Neuronal stem cell (in vitro differentiated cells): Measurements from ENCODE around the gene WNT8A.
"Not testable (repeated sequence)": the region's sequence is repeated elsewhere in the genome, so short reads cannot be mapped to it uniquely, and the experiment has no call there.

Source experiments
- DNase-seq: peaks from one replicate; pipeline ENCODE4 v3.0.0-alpha.2; 2013; ENCODE audit warnings: low spot score
- H2AFZ ChIP-seq: one replicate; pipeline ENCODE4 v1.6.1; 2013; ENCODE audit warnings: mild to moderate bottlenecking, low read length, inconsistent platforms
- H2AK5ac ChIP-seq: 2 replicates; pipeline ENCODE4 v1.6.1; 2013; ENCODE audit warnings: low read depth, mild to moderate bottlenecking, inconsistent platforms, low read length, moderate library complexity, mixed read lengths
- H2BK120ac ChIP-seq: 2 replicates; pipeline ENCODE4 v1.6.1; 2013; ENCODE audit warnings: low read depth, mild to moderate bottlenecking, inconsistent platforms, low read length, moderate library complexity, mixed read lengths
- H2BK12ac ChIP-seq: one replicate; pipeline ENCODE4 v1.6.1; 2013; ENCODE audit warnings: low read length, inconsistent platforms
- H2BK15ac ChIP-seq: 2 replicates; pipeline ENCODE4 v1.6.1; 2013; ENCODE audit warnings: mild to moderate bottlenecking, low read length, inconsistent platforms, mixed read lengths
- H2BK5ac ChIP-seq: one replicate; pipeline ENCODE4 v1.6.1; 2013; ENCODE audit warnings: inconsistent platforms, mild to moderate bottlenecking, low read length, moderate library complexity
- H3K14ac ChIP-seq: one replicate; pipeline ENCODE4 v1.6.1; 2013; ENCODE audit warnings: low read length, inconsistent platforms
- H3K18ac ChIP-seq: 2 replicates; pipeline ENCODE4 v1.6.1; 2013; ENCODE audit warnings: low read length, inconsistent platforms
- H3K23ac ChIP-seq: 2 replicates; pipeline ENCODE4 v1.6.1; 2013; ENCODE audit warnings: low read depth, mild to moderate bottlenecking, mixed read lengths, low read length, inconsistent platforms; ENCODE audit not compliant: poor library complexity
- H3K27ac ChIP-seq: replicated peaks from 3 replicates; pipeline ENCODE4 v1.5.1; 2013; ENCODE audit warnings: low read length, inconsistent platforms
- H3K27me3 ChIP-seq, 3 experiments: 2 replicates each; pipeline ENCODE4 v1.6.1; 2013; ENCODE audit warnings: low read length in 3 of 3, mild to moderate bottlenecking in 2 of 3, inconsistent platforms in 1 of 3, low read depth in 1 of 3, mixed read lengths in 1 of 3, moderate library complexity in 1 of 3; ENCODE audit not compliant: control insufficient read depth in 3 of 3, insufficient read depth in 3 of 3
- H3K36me3 ChIP-seq, 2 donors: replicated peaks in 1 of 2; 2 replicates each; pipeline ENCODE4 v1.6.1; 2013; ENCODE audit warnings: low read length in 2 of 2; ENCODE audit not compliant: control insufficient read depth in 2 of 2, insufficient read depth in 2 of 2
- H3K4ac ChIP-seq: 2 replicates; pipeline ENCODE4 v1.6.1; 2013; ENCODE audit warnings: inconsistent platforms, mild to moderate bottlenecking, low read length, moderate library complexity
- H3K4me1 ChIP-seq, 2 donors: 1 replicate in 1 of 2; 2 replicates in 1 of 2; pipeline ENCODE4 v1.6.1; 2013; ENCODE audit warnings: low read length in 2 of 2, low read depth in 1 of 2; ENCODE audit not compliant: control insufficient read depth in 2 of 2, insufficient read depth in 1 of 2
- H3K4me2 ChIP-seq: one replicate; pipeline ENCODE4 v1.6.1; 2013; ENCODE audit warnings: mild to moderate bottlenecking, low read length, inconsistent platforms; ENCODE audit not compliant: insufficient read depth, poor library complexity, severe bottlenecking
- H3K4me3 ChIP-seq, 2 donors: 2 replicates each; pipeline ENCODE4 v1.5.1; 2013; ENCODE audit warnings: low read length in 2 of 2, mild to moderate bottlenecking in 2 of 2, inconsistent platforms in 1 of 2, moderate library complexity in 1 of 2
- H3K79me1 ChIP-seq: one replicate; pipeline ENCODE4 v1.6.1; 2013; ENCODE audit warnings: low read depth, mild to moderate bottlenecking, inconsistent platforms, low read length, moderate library complexity
- H3K9ac ChIP-seq: one replicate; pipeline ENCODE4 v1.6.1; 2013; ENCODE audit warnings: mild to moderate bottlenecking, low read depth, low read length, inconsistent platforms; ENCODE audit not compliant: poor library complexity
- H3K9me3 ChIP-seq, 2 donors: replicated peaks in 1 of 2; 2 replicates each; pipeline versions ENCODE3 to v1.6.1; 2013; ENCODE audit warnings: low read length in 2 of 2, mild to moderate bottlenecking in 2 of 2, inconsistent platforms in 1 of 2, low read depth in 1 of 2, mixed read lengths in 1 of 2, moderate library complexity in 1 of 2; ENCODE audit not compliant: control insufficient read depth in 2 of 2, insufficient read depth in 1 of 2
- H4K8ac ChIP-seq: one replicate; pipeline ENCODE4 v1.6.1; 2013; ENCODE audit warnings: low read depth, mild to moderate bottlenecking, inconsistent platforms, low read length, moderate library complexity
- H4K91ac ChIP-seq: one replicate; pipeline ENCODE4 v1.6.1; 2013; ENCODE audit warnings: low read length, low read depth, mild to moderate bottlenecking, inconsistent platforms; ENCODE audit not compliant: poor library complexity
- WGBS, 2 donors: extraction: QIAGEN DNeasy Blood & Tissue Kit; methylation state at CpG; one replicate each; pipeline ENCODE4 v1.1.7; 2013; ENCODE audit warnings: missing lambda C conversion rate in 2 of 2, mixed read lengths in 1 of 2; ENCODE audit not compliant: insufficient read length in 2 of 2, insufficient replicate concordance in 1 of 2; ENCODE audit errors: extremely low coverage in 2 of 2; 5-methylcytosine and 5-hydroxymethylcytosine counted together

WNT8A gene

DNA sequence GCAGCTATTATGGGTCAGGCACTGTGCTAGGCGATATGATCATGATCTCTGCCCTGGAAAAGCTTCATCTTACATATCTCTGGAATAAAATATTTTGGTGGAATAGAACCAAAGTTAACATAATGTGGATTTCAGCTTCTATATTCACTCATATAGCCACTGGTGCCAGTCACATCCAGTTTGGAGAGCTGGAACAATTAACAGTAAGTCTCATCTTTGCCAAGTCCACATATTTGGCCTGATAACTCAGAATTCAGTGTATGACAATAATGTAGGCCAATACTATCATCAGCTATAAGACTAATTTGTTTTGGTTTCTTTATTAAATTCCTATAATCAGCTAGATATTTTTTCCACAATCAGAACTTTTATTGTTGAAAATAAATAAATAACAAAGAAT, 45.0 kb upstream of the WNT8A start:
- H3K4me3 ChIP-seq = no peak overlapping the region
- H2BK12ac ChIP-seq = no peak overlapping the region
- no peak overlapping the region for H3K18ac ChIP-seq
- no peak overlapping the region for H3K9ac ChIP-seq
- no peaks in the 10 kb centered on the region for H3K36me3 ChIP-seq
- H3K14ac ChIP-seq = no peak overlapping the region
- no peak overlapping the region for H2BK120ac ChIP-seq
- no peak overlapping the region for H3K4ac ChIP-seq
- H2AFZ ChIP-seq = no peak overlapping the region
- no peak overlapping the region for H2BK15ac ChIP-seq
- H3K27ac ChIP-seq = no peak overlapping the region
- no peak overlapping the region for H4K8ac ChIP-seq
- H3K27me3 ChIP-seq = no peaks in the 10 kb centered on the region
- no peak overlapping the region for H3K4me2 ChIP-seq
- no peak for DNase-seq
- no peaks in the 10 kb centered on the region for H3K4me1 ChIP-seq
- H2BK5ac ChIP-seq = no peak overlapping the region
- no peaks in the 10 kb centered on the region for H3K79me1 ChIP-seq
- WGBS, 2 donors = no CpG with 5 or more reads among the region's 1 CpG
- H4K91ac ChIP-seq = no peak overlapping the region
- no peak overlapping the region for H2AK5ac ChIP-seq
- no peak overlapping the region for H3K23ac ChIP-seq
- H3K9me3 ChIP-seq = no peaks in the 10 kb centered on the region

GRCh38 chr5:138045283-138045682, 38.5 kb upstream of the WNT8A start:
- not testable (repeated sequence) for H3K36me3 ChIP-seq, H3K4me2 ChIP-seq, H2BK5ac ChIP-seq, H3K9ac ChIP-seq, H3K79me1 ChIP-seq, H3K27ac ChIP-seq, H4K91ac ChIP-seq, DNase-seq, H2BK12ac ChIP-seq, H3K27me3 ChIP-seq, H3K23ac ChIP-seq, H3K4ac ChIP-seq, H2BK120ac ChIP-seq, H3K18ac ChIP-seq, H3K4me3 ChIP-seq, H2BK15ac ChIP-seq, H3K4me1 ChIP-seq, H3K9me3 ChIP-seq, H2AFZ ChIP-seq, H2AK5ac ChIP-seq, H4K8ac ChIP-seq, H3K14ac ChIP-seq
- WGBS, 2 donors = no CpG with 5 or more reads among the region's 3 CpGs

DNA sequence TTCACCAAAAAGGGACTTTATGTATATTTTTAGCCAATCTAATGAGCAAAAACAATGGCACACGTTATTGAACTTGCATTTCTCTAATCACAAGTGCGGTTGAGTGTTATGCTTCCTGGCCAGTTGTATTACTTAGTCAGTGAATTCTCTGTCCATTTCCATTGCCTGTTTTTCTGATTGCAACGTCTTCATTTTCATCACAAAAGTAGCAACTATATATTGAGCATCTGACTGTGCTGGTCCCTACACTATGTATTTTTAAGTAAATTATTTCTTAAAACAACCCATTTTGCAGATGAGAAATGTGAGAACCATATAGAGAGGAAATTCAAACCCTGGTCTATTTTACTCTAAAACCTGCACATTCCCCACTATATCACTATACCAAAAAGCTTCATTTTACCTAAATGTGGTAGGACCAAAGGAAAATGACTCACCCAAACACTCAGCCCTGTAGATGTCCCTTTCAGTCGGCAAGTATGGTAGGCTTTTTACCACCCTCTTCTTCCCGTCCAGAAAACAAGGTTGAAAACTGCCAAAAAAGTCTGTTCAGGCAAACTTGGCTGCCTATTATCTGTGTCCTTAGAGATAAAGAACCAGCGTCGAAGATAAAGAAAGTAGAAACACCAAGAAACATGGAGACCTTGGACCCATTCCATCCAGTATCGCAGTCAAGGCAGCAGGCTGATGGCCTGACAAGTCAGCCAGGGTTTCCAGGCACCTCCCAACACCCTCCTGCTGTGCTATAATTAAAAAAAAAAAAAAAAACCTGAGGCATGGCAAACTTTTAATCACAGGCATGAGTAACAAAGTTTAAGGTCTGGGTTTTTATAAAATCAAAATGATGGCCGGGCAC, 32.2 kb upstream of the WNT8A start:
- no peak overlapping the region for H3K27ac ChIP-seq
- H2AK5ac ChIP-seq = no peak overlapping the region
- no peaks in the 10 kb centered on the region for H3K79me1 ChIP-seq
- H3K4ac ChIP-seq = no peak overlapping the region
- H2BK120ac ChIP-seq = no peak overlapping the region
- H3K4me1 ChIP-seq = peaks cover 0 to 2% of the 10 kb centered on the region in 2 donors
- DNase-seq = no peak
- no peak overlapping the region for H2BK15ac ChIP-seq
- no peak overlapping the region for H2BK5ac ChIP-seq
- no peak overlapping the region for H3K4me3 ChIP-seq
- H2AFZ ChIP-seq = no peak overlapping the region
- H3K36me3 ChIP-seq = no peaks in the 10 kb centered on the region
- no peak overlapping the region for H4K8ac ChIP-seq
- H3K14ac ChIP-seq = no peak overlapping the region
- H3K4me2 ChIP-seq = no peak overlapping the region
- H4K91ac ChIP-seq = no peak overlapping the region
- H3K9me3 ChIP-seq = no peaks in the 10 kb centered on the region
- H3K23ac ChIP-seq = no peak overlapping the region
- peaks cover 0 to 11% (median 0%) of the 10 kb centered on the region in 3 experiments for H3K27me3 ChIP-seq
- H3K9ac ChIP-seq = no peak overlapping the region
- H2BK12ac ChIP-seq = no peak overlapping the region
- no peak overlapping the region for H3K18ac ChIP-seq
- WGBS, 2 donors = no CpG with 5 or more reads among the region's 9 CpGs

GRCh38 chr5:138052718-138053117, 31.1 kb upstream of the WNT8A start:
- H2BK120ac ChIP-seq, H2AK5ac ChIP-seq, H3K18ac ChIP-seq, H2BK12ac ChIP-seq, H3K4me3 ChIP-seq, H4K91ac ChIP-seq, H3K36me3 ChIP-seq, DNase-seq, H4K8ac ChIP-seq, H3K9ac ChIP-seq, H2BK15ac ChIP-seq, H3K4me2 ChIP-seq, H3K79me1 ChIP-seq, H3K4ac ChIP-seq, H2BK5ac ChIP-seq, H3K14ac ChIP-seq, H3K4me1 ChIP-seq, H2AFZ ChIP-seq, H3K27ac ChIP-seq, H3K9me3 ChIP-seq, H3K23ac ChIP-seq: not testable (repeated sequence)
- WGBS, 2 donors = no CpG with 5 or more reads among the region's 1 CpG
- peaks cover 0 to 11% (median 0%) of the 10 kb centered on the region in 3 experiments for H3K27me3 ChIP-seq
